ENCODE results near the gene FAHD1. TPM values are rescaled to one million over a fixed set of nuclear protein-coding genes. Genes with fewer than 3 reads are reported as not detected.

FAHD1 gene
- total RNA-seq, 1 donor from 2014 or later = 53.5 TPM

DNA sequence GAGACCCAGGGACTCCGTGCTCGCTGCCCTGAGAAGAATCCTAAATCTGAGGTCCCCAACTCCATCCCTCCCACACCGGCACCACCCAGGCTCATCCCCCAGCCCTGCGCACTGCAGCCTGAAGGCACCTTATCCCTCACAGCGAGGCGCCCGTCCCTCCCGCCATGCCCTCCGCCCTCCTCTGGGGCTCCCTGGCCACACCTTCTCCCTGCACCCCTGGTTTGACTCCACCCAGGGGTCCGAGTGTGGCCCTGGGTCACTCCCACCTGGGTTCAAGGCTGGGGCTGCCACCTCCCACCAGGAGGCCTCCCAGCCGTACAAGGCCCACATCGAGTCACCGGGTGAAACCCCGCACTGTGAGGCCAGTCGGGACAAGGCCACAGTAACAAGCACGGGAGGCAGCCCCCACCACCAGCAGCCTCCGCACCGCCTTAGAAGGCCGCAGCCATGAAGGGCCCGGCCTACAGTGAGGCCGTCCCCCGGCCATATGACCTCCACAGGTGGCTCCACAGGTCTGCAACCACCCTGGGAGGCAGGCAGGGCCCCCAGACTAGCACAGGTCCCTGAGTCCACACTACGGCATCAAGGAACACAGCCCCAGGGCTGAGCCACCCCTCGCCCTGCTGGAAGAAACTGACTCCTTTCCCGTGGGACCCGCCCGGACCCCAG, 8.7 kb upstream of the FAHD1 start:
- H3K4me3 ChIP-seq = no peak overlapping the region
- no peaks in the 10 kb centered on the region for H3K4me1 ChIP-seq
- no peak for DNase-seq (ENCODE audit: extremely low spot score in 2 of 2)
- intact Hi-C loops (cut with DNase I) = no loop called here
- H3K27ac ChIP-seq = no peak overlapping the region
- H3K9me3 ChIP-seq = no peaks in the 10 kb centered on the region
- peaks cover 0 to 58% of the 10 kb centered on the region in 2 donors for H3K36me3 ChIP-seq
- TF ChIP-seq, protein P1, sequence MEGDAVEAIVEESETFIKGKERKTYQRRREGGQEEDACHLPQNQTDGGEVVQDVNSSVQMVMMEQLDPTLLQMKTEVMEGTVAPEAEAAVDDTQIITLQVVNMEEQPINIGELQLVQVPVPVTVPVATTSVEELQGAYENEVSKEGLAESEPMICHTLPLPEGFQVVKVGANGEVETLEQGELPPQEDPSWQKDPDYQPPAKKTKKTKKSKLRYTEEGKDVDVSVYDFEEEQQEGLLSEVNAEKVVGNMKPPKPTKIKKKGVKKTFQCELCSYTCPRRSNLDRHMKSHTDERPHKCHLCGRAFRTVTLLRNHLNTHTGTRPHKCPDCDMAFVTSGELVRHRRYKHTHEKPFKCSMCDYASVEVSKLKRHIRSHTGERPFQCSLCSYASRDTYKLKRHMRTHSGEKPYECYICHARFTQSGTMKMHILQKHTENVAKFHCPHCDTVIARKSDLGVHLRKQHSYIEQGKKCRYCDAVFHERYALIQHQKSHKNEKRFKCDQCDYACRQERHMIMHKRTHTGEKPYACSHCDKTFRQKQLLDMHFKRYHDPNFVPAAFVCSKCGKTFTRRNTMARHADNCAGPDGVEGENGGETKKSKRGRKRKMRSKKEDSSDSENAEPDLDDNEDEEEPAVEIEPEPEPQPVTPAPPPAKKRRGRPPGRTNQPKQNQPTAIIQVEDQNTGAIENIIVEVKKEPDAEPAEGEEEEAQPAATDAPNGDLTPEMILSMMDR (IDR thresholded peaks at IDR 0.05) = no peak
- TF ChIP-seq POLR2AphosphoS5 (IDR thresholded peaks at IDR 0.05; ENCODE audit: insufficient read depth in 1 of 2, low read depth in 1 of 2) (no peak), POLR2A (IDR thresholded peaks at IDR 0.05) (no peak)
- H3K27me3 ChIP-seq = no peaks in the 10 kb centered on the region

DNA sequence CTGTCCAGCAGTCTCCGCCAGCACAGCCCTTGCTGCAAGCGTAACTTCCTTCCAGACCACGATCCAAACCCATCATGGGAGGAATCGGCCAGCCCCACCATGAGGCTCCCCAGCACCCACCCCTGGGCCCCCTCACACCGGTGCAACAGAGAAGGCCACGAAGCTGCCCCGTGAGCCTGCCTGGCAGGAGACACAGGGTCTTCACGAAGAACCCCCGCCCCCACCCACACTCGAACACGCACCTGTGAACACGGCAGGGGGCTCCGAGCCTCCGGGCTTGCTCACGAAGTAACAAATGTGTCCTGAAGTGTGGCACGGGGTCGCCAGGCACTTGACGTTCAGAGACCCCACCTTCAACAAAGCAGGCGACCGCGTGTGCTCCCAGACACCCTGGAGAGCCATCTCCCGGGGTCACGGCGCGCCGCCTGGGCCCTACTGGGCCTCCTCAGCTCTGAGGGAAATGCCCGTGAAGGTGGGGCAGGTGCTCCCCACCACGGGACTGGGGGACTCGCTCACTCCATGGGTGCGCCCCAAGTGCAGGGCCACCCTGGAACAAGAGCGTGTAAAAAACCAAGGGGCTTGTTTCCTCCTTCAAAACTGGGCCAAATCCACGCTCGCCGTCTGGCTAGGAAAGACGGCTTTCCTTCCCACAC, 8.0 kb upstream of the FAHD1 start:
- Histone ChIP-seq H3K4me3 (no peak overlapping the region), H3K27ac (no peak overlapping the region), H3K9me3 (no peaks in the 10 kb centered on the region), H3K36me3 (peaks cover 0 to 52% of the 10 kb centered on the region in 2 donors), H3K4me1 (no peaks in the 10 kb centered on the region), H3K27me3 (no peaks in the 10 kb centered on the region)
- no peak for TF ChIP-seq POLR2AphosphoS5 (IDR thresholded peaks at IDR 0.05; ENCODE audit: insufficient read depth in 1 of 2, low read depth in 1 of 2)
- TF ChIP-seq, protein P1 (IDR thresholded peaks at IDR 0.05) = no peak
- no peak for TF ChIP-seq POLR2A (IDR thresholded peaks at IDR 0.05)
- no peak for DNase-seq (ENCODE audit: extremely low spot score in 2 of 2)
- intact Hi-C loops (cut with DNase I) = no loop called here

DNA sequence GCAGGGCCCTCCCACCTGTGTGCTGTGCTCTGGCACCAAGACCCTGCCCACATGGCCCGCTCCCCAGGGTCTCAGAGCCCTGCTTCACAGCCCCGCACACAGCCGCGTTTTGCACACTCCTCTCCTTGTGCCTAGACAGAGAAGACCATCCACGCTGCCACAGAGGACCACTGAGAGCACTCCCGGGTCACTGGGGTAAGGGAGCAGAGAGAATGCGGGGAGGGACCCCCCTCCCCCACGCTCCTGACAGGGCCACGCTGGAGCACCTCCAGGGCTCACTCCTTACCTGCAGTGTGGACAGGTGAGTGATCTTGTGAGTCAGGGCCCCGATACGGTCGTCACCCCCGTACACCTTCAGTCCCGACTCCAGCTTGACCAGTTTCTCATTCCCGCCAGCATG, 7.4 kb upstream of the FAHD1 start:
- Histone ChIP-seq H3K27ac (no peak overlapping the region), H3K27me3 (no peaks in the 10 kb centered on the region), H3K4me3 (no peak overlapping the region), H3K9me3 (no peaks in the 10 kb centered on the region), H3K36me3 (peaks cover 0 to 52% of the 10 kb centered on the region in 2 donors), H3K4me1 (peaks cover 6% of the 10 kb centered on the region)
- intact Hi-C loops (cut with DNase I) = no loop called here
- TF ChIP-seq POLR2A (IDR thresholded peaks at IDR 0.05) (no peak), POLR2AphosphoS5 (IDR thresholded peaks at IDR 0.05; ENCODE audit: insufficient read depth in 1 of 2, low read depth in 1 of 2) (no peak)
- TF ChIP-seq, protein P1 (IDR thresholded peaks at IDR 0.05) = no peak
- no peak for DNase-seq (ENCODE audit: extremely low spot score in 2 of 2)

DNA sequence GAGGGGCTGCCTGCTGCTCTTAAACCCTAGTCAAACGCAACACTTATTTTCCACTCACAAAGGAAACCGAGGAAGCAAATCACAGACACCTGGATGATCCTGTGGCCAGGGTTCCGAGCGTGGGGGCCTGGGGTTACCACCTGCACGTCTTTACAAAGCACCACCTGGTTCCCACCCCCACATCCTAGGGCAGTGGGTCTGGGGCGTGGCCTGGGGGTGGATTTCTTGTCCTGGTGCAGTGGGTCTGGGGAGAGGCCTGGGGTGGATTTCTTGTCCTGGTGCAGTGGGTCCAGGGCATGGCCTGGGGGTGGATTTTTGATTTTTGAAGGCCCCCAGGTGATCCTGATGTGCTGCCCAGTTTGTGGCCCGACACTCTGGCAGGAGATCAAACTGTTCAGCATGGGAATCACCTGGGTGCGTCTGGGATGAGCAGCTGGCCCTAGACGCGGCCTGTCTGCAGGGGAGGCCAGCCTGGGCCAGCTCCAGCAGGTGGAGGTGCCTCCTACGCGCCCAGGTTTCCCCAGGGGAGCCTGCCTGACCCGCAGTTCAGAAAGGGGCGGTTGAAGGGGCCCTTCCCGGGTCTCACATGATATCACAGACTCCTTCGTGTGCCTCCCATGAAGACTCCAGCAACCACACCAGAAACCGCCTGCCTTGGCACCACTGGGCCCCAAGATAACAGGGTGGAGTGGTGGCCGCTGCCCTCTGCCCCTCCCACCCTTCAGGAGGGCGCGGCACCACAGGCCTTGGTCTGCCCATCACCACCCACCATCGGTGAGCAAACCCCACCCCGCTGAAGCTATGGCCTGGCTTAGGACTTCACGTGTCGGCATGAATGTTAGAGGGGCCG, 6.7 kb upstream of the FAHD1 start:
- intact Hi-C loops (cut with DNase I) = no loop called here
- peaks cover 0 to 51% of the 10 kb centered on the region in 2 donors for H3K36me3 ChIP-seq
- no peak overlapping the region for H3K27ac ChIP-seq
- TF ChIP-seq, protein P1 (IDR thresholded peaks at IDR 0.05) = no peak
- no peak for TF ChIP-seq POLR2AphosphoS5 (IDR thresholded peaks at IDR 0.05; ENCODE audit: insufficient read depth in 1 of 2, low read depth in 1 of 2)
- no peak for TF ChIP-seq POLR2A (IDR thresholded peaks at IDR 0.05)
- no peaks in the 10 kb centered on the region for H3K27me3 ChIP-seq
- H3K9me3 ChIP-seq = no peaks in the 10 kb centered on the region
- peaks cover 11% of the 10 kb centered on the region for H3K4me1 ChIP-seq
- no peak overlapping the region for H3K4me3 ChIP-seq
- no peak for DNase-seq (ENCODE audit: extremely low spot score in 2 of 2)
